Measurements from ENCODE around the gene COL2A1. TPM values are rescaled to one million over a fixed set of nuclear protein-coding genes. Genes with fewer than 3 reads are reported as not detected.
A peak's percentile ranks its signal among the peaks of the same experiment; 100 is the strongest.
"Not testable (repeated sequence)": the region's sequence is repeated elsewhere in the genome, so short reads cannot be mapped to it uniquely, and the experiment has no call there.

Gene COL2A1
- total and polyA plus RNA-seq, 9 of the 15 experiments (the other 6 are each of a cell fraction or from before 2014, with no cell fraction given) = 0.46 TPM; not detected in 8

- H3K36me3 ChIP-seq (ENCODE audit: control insufficient read depth, insufficient read depth, low read length); H3K79me2 ChIP-seq (ENCODE audit: control insufficient read depth, insufficient read depth, low read length); H3K27ac ChIP-seq (ENCODE audit: extremely low read depth, low read depth, low read length); H4K20me1 ChIP-seq (replicated peaks; ENCODE audit: control insufficient read depth, insufficient read depth, low read length); intact Hi-C loops (cut with micrococcal nuclease); H3K4me1 ChIP-seq (replicated peaks in 1 of 2; ENCODE audit: control insufficient read depth in 2 of 2, insufficient read depth in 2 of 2, low read length in 2 of 2); H3K9me1 ChIP-seq (ENCODE audit: control insufficient read depth, insufficient read depth, low read length); BruUV-seq (replicated peaks); ATAC-seq; H3K9ac ChIP-seq (ENCODE audit: insufficient read depth in 1 of 2, low read depth in 2 of 2, low read length in 2 of 2); H3K9me3 ChIP-seq (replicated peaks; ENCODE audit: control insufficient read depth, insufficient read depth, low read depth, low read length); H3K4me3 ChIP-seq; CTCF ChIA-PET (ENCODE audit: low intra/inter-chr PET ratio); DNase-seq (ENCODE audit: extremely low read depth in 1 of 4, low spot score in 3 of 4); FAIRE-seq; H3K4me2 ChIP-seq (ENCODE audit: insufficient read depth, low read length); H2AFZ ChIP-seq (ENCODE audit: low read depth, low read length); in situ Hi-C loops (cut with MboI): not testable (repeated sequence)
- 0% methylated on average over 1 of the region's 1 CpG for WGBS (ENCODE audit: insufficient coverage, low coverage, missing lambda C conversion rate)
- peak; percentile 44; the same call in 1 of the 2 replicates for TF ChIP-seq TRIM28 (IDR thresholded peaks at IDR 0.05)
- TF ChIP-seq CBX3 (IDR thresholded peaks at IDR 0.05; ENCODE audit: borderline replicate concordance in 1 of 2, low read length in 2 of 2) = peak in 1 of 2 experiments; percentile 69; a peak in 1 of 3 replicates
- TF ChIP-seq CBX5 (IDR thresholded peaks at IDR 0.05; ENCODE audit: borderline replicate concordance, low read depth) = peak; percentile 73; the same call in 1 of the 2 replicates
- TF ChIP-seq ZFP36 (IDR thresholded peaks at IDR 0.05; ENCODE audit: low read depth, low read length, partially characterized antibody) = peak; percentile 28
- TF ChIP-seq, protein P1, sequence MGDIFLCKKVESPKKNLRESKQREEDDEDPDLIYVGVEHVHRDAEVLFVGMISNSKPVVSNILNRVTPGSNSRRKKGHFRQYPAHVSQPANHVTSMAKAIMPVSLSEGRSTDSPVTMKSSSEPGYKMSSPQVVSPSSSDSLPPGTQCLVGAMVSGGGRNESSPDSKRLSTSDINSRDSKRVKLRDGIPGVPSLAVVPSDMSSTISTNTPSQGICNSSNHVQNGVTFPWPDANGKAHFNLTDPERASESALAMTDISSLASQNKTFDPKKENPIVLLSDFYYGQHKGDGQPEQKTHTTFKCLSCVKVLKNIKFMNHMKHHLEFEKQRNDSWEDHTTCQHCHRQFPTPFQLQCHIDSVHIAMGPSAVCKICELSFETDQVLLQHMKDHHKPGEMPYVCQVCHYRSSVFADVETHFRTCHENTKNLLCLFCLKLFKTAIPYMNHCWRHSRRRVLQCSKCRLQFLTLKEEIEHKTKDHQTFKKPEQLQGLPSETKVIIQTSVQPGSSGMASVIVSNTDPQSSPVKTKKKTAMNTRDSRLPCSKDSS (IDR thresholded peaks at IDR 0.05; ENCODE audit: low read depth, partially characterized antibody) = peak; percentile 45
- peaks cover 15 to 43% of the 10 kb centered on the region in 2 experiments for H3K27me3 ChIP-seq (ENCODE audit: control insufficient read depth in 2 of 2, insufficient read depth in 2 of 2, low read length in 2 of 2)
- POLR2A ChIA-PET = interaction anchor here (1.2 kb wide), 1 partner anchor 11 kb away, joined by 3 read pairs; no protein-coding TSS in a partner anchor
Measured at GRCh38 chr12:47957671-47958070, 46.6 kb downstream of the COL2A1 start.
